Hematopoietic multipotent progenitor cell treated with erythropoietin and hydrocortisone succinate and interleukin-3 and kit ligand, for 4 days (in vitro differentiated cells): ENCODE data around the gene CD209.

Experiments
- DNase-seq: peaks from one replicate; pipeline ENCODE4 v3.0.0-alpha.2; 2015

The CD209 gene

GRCh38 chr19:7734220-7735203 is 12.8 kb downstream of the CD209 start:
- peak; percentile 35 for DNase-seq

- DNase-seq: no peak
These were observed 14.0 kb downstream of the CD209 start for GRCh38 chr19:7733376-7733775.

- no peak for DNase-seq
These were observed 15.3 kb downstream of the CD209 start, which contains the start of gene CLEC4G for GRCh38 chr19:7732045-7732444. Gene CLEC4G, minus strand, starts transcription at chr19:7732110. Its CDS starts 8 bp downstream, at chr19:7732102.

- DNase-seq: no peak
These were observed 15.7 kb downstream of the CD209 start for GRCh38 chr19:7731615-7732014.

- DNase-seq: no peak
These were observed 16.1 kb downstream of the CD209 start for GRCh38 chr19:7731218-7731595.

GRCh38 chr19:7730286-7731217 is 16.8 kb downstream of the CD209 start:
- no peak for DNase-seq

GRCh38 chr19:7729831-7730285 is 17.5 kb downstream of the CD209 start:
- no peak for DNase-seq

- DNase-seq: peak; percentile 28
These were observed 18.1 kb downstream of the CD209 start for GRCh38 chr19:7729211-7729610.

- DNase-seq: no peak
These were observed 21.5 kb downstream of the CD209 start for GRCh38 chr19:7725791-7726190.

- DNase-seq: no peak
These were observed 25.1 kb downstream of the CD209 start for GRCh38 chr19:7722231-7722651.

GRCh38 chr19:7720351-7720750 is 27.0 kb downstream of the CD209 start:
- DNase-seq: no peak

- peak; percentile 27 for DNase-seq
These were observed 28.7 kb downstream of the CD209 start for GRCh38 chr19:7718668-7719067.

- DNase-seq: no peak
These were observed 30.6 kb downstream of the CD209 start for GRCh38 chr19:7716762-7717161.

- DNase-seq: no peak
These were observed 31.7 kb downstream of the CD209 start for GRCh38 chr19:7715671-7716070.

- DNase-seq: peak; percentile 28
These were observed 36.7 kb downstream of the CD209 start for GRCh38 chr19:7710616-7711015.

- DNase-seq: no peak
These were observed 37.3 kb downstream of the CD209 start for GRCh38 chr19:7709932-7710460.

GRCh38 chr19:7706955-7707456 is 40.3 kb downstream of the CD209 start:
- no peak for DNase-seq

GRCh38 chr19:7706188-7706954 is 41.0 kb downstream of the CD209 start:
- DNase-seq: no peak

- DNase-seq: peak; percentile 85
These were observed 41.7 kb downstream of the CD209 start for GRCh38 chr19:7705387-7706187.

GRCh38 chr19:7704280-7705060 is 42.9 kb downstream of the CD209 start:
- no peak for DNase-seq
